ENCODE measurements around the gene FAM222B. TPM values are rescaled to one million over a fixed set of nuclear protein-coding genes. Genes with fewer than 3 reads are reported as not detected.

The FAM222B gene
- total and polyA plus RNA-seq, 9 of the 15 experiments (the other 6 are each of a cell fraction or from before 2014, with no cell fraction given): 4.0 to 34.6 (median 7.5) TPM

GRCh38 chr17:28743243-28744103, 99.1 kb downstream of the FAM222B start, which contains the start of gene TRAF4 (continued):
- TF ChIP-seq NFIC (IDR thresholded peaks at IDR 0.05) (peak; percentile 88), ZNF780A (CRISPR knock-in tag; IDR thresholded peaks at IDR 0.05) (no peak), MITF (IDR thresholded peaks at IDR 0.05) (no peak), RNF2 (IDR thresholded peaks at IDR 0.05) (peak; percentile 9; the same call in 1 of the 2 replicates), EGR1 (conservative IDR thresholded peaks at IDR 0.05) (peak; percentile 81), TAF15 (IDR thresholded peaks at IDR 0.05; ENCODE audit: low read depth, low read length) (no peak), ZFX (CRISPR knock-in tag; IDR thresholded peaks at IDR 0.05) (peak; percentile 55), ILF3 (IDR thresholded peaks at IDR 0.05; ENCODE audit: borderline replicate concordance) (0 out of 2 replicates have a peak, but pooled peaks have one; percentile 66), ZBTB9 (CRISPR knock-in tag; IDR thresholded peaks at IDR 0.05) (peak; percentile 50), SNAPC5 (CRISPR knock-in tag; IDR thresholded peaks at IDR 0.05) (no peak), CEBPZ (IDR thresholded peaks at IDR 0.05; ENCODE audit: borderline replicate concordance, low read depth, low read length) (no peak), ZNF639 (CRISPR knock-in tag; conservative IDR thresholded peaks at IDR 0.05 in 1 of 2, IDR thresholded peaks at IDR 0.05 in 1 of 2) (peak in 1 of 2 experiments; percentile 25; a peak in 1 of 4 replicates), ZFP30 (CRISPR knock-in tag; IDR thresholded peaks at IDR 0.05; ENCODE audit: borderline replicate concordance) (no peak), DLX4 (CRISPR knock-in tag; IDR thresholded peaks at IDR 0.05) (no peak), BCL6 (CRISPR knock-in tag; IDR thresholded peaks at IDR 0.05) (no peak), E2F3 (CRISPR knock-in tag; IDR thresholded peaks at IDR 0.05) (peak; percentile 71; the same call in 1 of the 2 replicates), ZBTB34 (CRISPR knock-in tag; IDR thresholded peaks at IDR 0.05) (no peak)

Measured in K562 (cell line).